B cell (primary cell): Measurements from ENCODE around the gene MOBP. TPM values are rescaled to one million over a fixed set of nuclear protein-coding genes. Genes with fewer than 3 reads are reported as not detected.
A peak's percentile ranks its signal among the peaks of the same experiment; 100 is the strongest.

Experiments
- ATAC-seq: fragments of 200-7000 bp; cut with Tn5 transposase; one replicate; pipeline ENCODE4 v1.10.0; 2021; ENCODE audit warnings: low read depth, mild to moderate bottlenecking, moderate number of reproducible peaks, moderate library complexity
- CTCF ChIA-PET: fragments of 350-600 bp; sonication (Branson Sonifier 250); formaldehyde crosslinking; loops from one replicate; lab custom pipeline; 2021; ENCODE audit warnings: antibody characterized with exemption, inconsistent platforms; lab: Charles Lee
- POLR2A ChIA-PET: fragments of 350-600 bp; sonication (Branson Sonifier 250); formaldehyde crosslinking; loops from one replicate; lab custom pipeline; 2021; ENCODE audit warnings: antibody characterized with exemption; lab: Charles Lee
- DNase-seq: peaks from one replicate; pipeline ENCODE4 v3.0.0; 2013
- H2AFZ ChIP-seq: 2 replicates; pipeline ENCODE4 v1.6.1; 2012; ENCODE audit warnings: mild to moderate bottlenecking, low read depth, low read length; ENCODE audit not compliant: insufficient read depth, poor library complexity, severe bottlenecking
- H3K27ac ChIP-seq, 2 donors: 1 replicate in 1 of 2; 2 replicates in 1 of 2; pipeline ENCODE4 v1.5.1; 2012 to 2013; ENCODE audit warnings: low read length in 2 of 2, mild to moderate bottlenecking in 2 of 2, moderate library complexity in 1 of 2
- H3K27me3 ChIP-seq, 4 experiments: fragments of 200-600 bp in 1 of 4; sonication (generic) in 1 of 4; replicated peaks in 1 of 4; 1 replicate in 2 of 4; 2 replicates in 2 of 4; pipeline versions ENCODE4 v1.6.1 to v1.7.0; 2013 to 2016; ENCODE audit warnings: low read length in 3 of 4, mild to moderate bottlenecking in 2 of 4, mixed read lengths in 1 of 4, moderate library complexity in 1 of 4; ENCODE audit not compliant: insufficient read depth in 4 of 4, control insufficient read depth in 3 of 4; ENCODE audit errors: control extremely low read depth in 1 of 4
- H3K36me3 ChIP-seq, 2 experiments: replicated peaks in 1 of 2; 1 replicate in 1 of 2; 2 replicates in 1 of 2; pipeline versions ENCODE4 v1.6.1 to v1.7.1; 2013; ENCODE audit warnings: low read length in 1 of 2; ENCODE audit not compliant: insufficient read depth in 2 of 2, control insufficient read depth in 1 of 2; ENCODE audit errors: control extremely low read depth in 1 of 2, extremely low read depth in 1 of 2
- H3K4me1 ChIP-seq, 2 donors: fragments of 200-600 bp in 1 of 2; sonication (generic) in 1 of 2; 1 replicate in 1 of 2; 2 replicates in 1 of 2; pipeline versions ENCODE4 v1.5.1 to v1.6.1; 2013 to 2017; ENCODE audit warnings: low read length in 2 of 2; ENCODE audit not compliant: control insufficient read depth in 2 of 2, insufficient read depth in 2 of 2
- H3K4me2 ChIP-seq: replicated peaks from 2 replicates; pipeline ENCODE3; 2012; ENCODE audit warnings: mild to moderate bottlenecking, low read depth, low read length; ENCODE audit not compliant: poor library complexity, severe bottlenecking
- H3K4me3 ChIP-seq, 5 experiments: fragments of 200-600 bp in 1 of 5; sonication (generic) in 1 of 5; 1 replicate in 3 of 5; 2 replicates in 2 of 5; pipeline versions ENCODE4 v1.5.1 to v1.7.0; 2011 to 2016; ENCODE audit warnings: low read length in 4 of 5, mild to moderate bottlenecking in 4 of 5, low read depth in 2 of 5, control low read depth in 1 of 5, moderate library complexity in 1 of 5; ENCODE audit not compliant: insufficient read depth in 1 of 5; ENCODE audit errors: control extremely low read depth in 1 of 5, extremely low read depth in 1 of 5
- H3K79me2 ChIP-seq: fragments of 200-600 bp; sonication (generic); one replicate; pipeline ENCODE4 v1.6.0; 2016; ENCODE audit warnings: low read length; ENCODE audit not compliant: control insufficient read depth, insufficient read depth
- H3K9ac ChIP-seq: fragments of 200-600 bp; sonication (generic); 2 replicates; pipeline ENCODE4 v1.6.1; 2017; ENCODE audit warnings: mild to moderate bottlenecking, low read length, moderate library complexity
- H3K9me3 ChIP-seq, 3 donors: one replicate each; pipeline versions ENCODE4 v1.6.1 to v1.7.1; 2013; ENCODE audit warnings: low read length in 2 of 3; ENCODE audit not compliant: control insufficient read depth in 2 of 3, insufficient read depth in 1 of 3; ENCODE audit errors: control extremely low read depth in 1 of 3
- H4K20me1 ChIP-seq: 2 replicates; pipeline ENCODE4 v1.6.0; 2012; ENCODE audit warnings: mild to moderate bottlenecking, low read length; ENCODE audit not compliant: insufficient read depth, control insufficient read depth, poor library complexity, severe bottlenecking
- H3K27ac Mint-ChIP-seq: one replicate; pipeline ENCODE4 v1.8.0; 2021; ENCODE audit warnings: mixed read lengths
- H3K27me3 Mint-ChIP-seq: one replicate; pipeline ENCODE4 v1.8.0; 2021; ENCODE audit warnings: mixed read lengths
- H3K4me1 Mint-ChIP-seq: one replicate; pipeline ENCODE4 v1.8.0; 2021; ENCODE audit warnings: mixed read lengths
- H3K4me3 Mint-ChIP-seq: one replicate; pipeline ENCODE4 v1.8.0; 2021; ENCODE audit warnings: mixed read lengths
- H3K9me3 Mint-ChIP-seq: one replicate; pipeline ENCODE4 v1.8.0; 2022; ENCODE audit warnings: mixed read lengths; ENCODE audit not compliant: insufficient read depth
- EZH2 ChIP-seq: IDR thresholded peaks from 2 replicates; pipeline ENCODE4 v1.6.1; 2012; ENCODE audit warnings: borderline replicate concordance, low read depth, mild to moderate bottlenecking, moderate library complexity, low read length; ENCODE audit not compliant: insufficient read depth, poor library complexity, severe bottlenecking
- WGBS: methylation state at CpG from one replicate; pipeline ENCODE4 v1.1.5; 2013; ENCODE audit warnings: missing lambda C conversion rate; ENCODE audit not compliant: insufficient coverage; 5-methylcytosine and 5-hydroxymethylcytosine counted together
- intact Hi-C: fragments of 100-400 bp; cut with micrococcal nuclease; formaldehyde crosslinking; loops from one replicate; pipeline ENCODE4 v1.10.0; 2022
- polyA plus RNA-seq: library from polyadenylated mRNA; depleted of rRNA; stranded (reverse); fragments of >200 nt; gene quantifications from 2 replicates; pipeline ENCODE4 v1.2.3, GENCODE V29; 2012
- total RNA-seq, 2 donors: library from RNA; stranded (reverse); fragments of 120-200 nt in 1 of 2; gene quantifications; 1 replicate in 1 of 2; 2 replicates in 1 of 2; pipeline versions ENCODE4 v1.2.3 to v1.2.4, GENCODE V29; 2013 to 2022
- TF ChIP-seq, protein P1 (sequence below): fragments of 200-600 bp; IDR thresholded peaks from one replicate; pipeline ENCODE4 v1.8.0; 2022; ENCODE audit warnings: antibody characterized with exemption, mild to moderate bottlenecking

The MOBP gene
- total and polyA plus RNA-seq, 2 donors (not counting 1 experiment from before 2014, with no cell fraction given) = 0.04 TPM; not detected in 1

DNA sequence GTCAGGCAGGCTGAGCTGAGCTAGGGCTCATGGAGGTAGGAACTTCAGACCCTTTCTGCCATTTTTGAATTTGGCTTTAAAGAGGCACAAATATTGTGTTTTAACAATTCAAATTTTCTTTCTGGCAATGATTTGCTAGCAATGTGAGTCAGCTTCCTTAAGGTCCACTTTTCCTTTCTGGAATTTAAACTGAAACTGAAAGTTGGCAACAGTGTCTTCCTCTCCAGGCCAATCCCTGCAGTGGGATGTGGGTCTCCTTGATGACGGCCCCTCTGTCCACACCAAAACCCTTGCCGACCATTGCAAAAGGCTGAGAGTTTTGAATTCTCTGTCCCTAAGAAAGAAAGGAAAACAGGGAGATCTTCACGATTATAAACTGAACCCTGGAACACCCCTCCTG lies 33.8 kb upstream of the MOBP start:
- no peak for ATAC-seq
- H2AFZ ChIP-seq = no peak overlapping the region
- TF ChIP-seq, protein P1, sequence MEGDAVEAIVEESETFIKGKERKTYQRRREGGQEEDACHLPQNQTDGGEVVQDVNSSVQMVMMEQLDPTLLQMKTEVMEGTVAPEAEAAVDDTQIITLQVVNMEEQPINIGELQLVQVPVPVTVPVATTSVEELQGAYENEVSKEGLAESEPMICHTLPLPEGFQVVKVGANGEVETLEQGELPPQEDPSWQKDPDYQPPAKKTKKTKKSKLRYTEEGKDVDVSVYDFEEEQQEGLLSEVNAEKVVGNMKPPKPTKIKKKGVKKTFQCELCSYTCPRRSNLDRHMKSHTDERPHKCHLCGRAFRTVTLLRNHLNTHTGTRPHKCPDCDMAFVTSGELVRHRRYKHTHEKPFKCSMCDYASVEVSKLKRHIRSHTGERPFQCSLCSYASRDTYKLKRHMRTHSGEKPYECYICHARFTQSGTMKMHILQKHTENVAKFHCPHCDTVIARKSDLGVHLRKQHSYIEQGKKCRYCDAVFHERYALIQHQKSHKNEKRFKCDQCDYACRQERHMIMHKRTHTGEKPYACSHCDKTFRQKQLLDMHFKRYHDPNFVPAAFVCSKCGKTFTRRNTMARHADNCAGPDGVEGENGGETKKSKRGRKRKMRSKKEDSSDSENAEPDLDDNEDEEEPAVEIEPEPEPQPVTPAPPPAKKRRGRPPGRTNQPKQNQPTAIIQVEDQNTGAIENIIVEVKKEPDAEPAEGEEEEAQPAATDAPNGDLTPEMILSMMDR = no peak
- no peak for TF ChIP-seq EZH2
- no peak overlapping the region for H3K27ac Mint-ChIP-seq
- H3K9ac ChIP-seq = no peak overlapping the region
- DNase-seq = no peak
- H3K4me3 ChIP-seq = no peak overlapping the region
- H3K36me3 ChIP-seq = no peaks in the 10 kb centered on the region
- H3K79me2 ChIP-seq = no peaks in the 10 kb centered on the region
- no peaks in the 10 kb centered on the region for H4K20me1 ChIP-seq
- H3K4me2 ChIP-seq = no peak overlapping the region
- no peaks in the 10 kb centered on the region for H3K9me3 ChIP-seq
- peaks cover 17% of the 10 kb centered on the region for H3K27me3 Mint-ChIP-seq
- no peak overlapping the region for H3K4me3 Mint-ChIP-seq
- peaks cover 0 to 3% (median 0%) of the 10 kb centered on the region in 4 experiments for H3K27me3 ChIP-seq
- intact Hi-C loops = no loop called here
- WGBS = no CpG with 5 or more reads among the region's 3 CpGs
- H3K9me3 Mint-ChIP-seq = no peaks in the 10 kb centered on the region
- H3K27ac ChIP-seq = no peak overlapping the region
- H3K4me1 ChIP-seq = no peaks in the 10 kb centered on the region
- ChIA-PET POLR2A (no interaction called here), CTCF (no interaction called here)
- H3K4me1 Mint-ChIP-seq = no peaks in the 10 kb centered on the region

DNA sequence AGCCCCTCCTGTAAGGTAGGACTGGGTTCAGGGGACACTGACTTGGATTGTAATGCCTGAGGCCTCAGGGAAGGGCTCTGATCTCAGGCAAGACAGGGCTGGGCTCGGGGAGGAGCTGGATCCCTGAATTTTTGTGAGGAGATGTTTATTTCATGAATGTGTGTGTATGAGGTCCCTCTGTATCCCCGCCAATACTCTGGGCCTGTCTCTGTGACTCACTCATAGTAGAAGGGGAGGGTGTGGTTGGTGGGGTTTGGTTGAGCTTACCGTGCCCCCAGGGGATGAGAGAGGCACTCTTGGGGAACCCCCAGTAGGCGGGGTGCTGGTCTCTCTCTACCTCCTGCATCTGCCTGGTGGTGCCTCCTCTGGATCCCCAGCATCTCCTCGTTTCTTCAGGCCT lies 32.9 kb upstream of the MOBP start:
- Histone ChIP-seq H3K9me3 (no peaks in the 10 kb centered on the region), H3K27ac (no peak overlapping the region), H3K4me1 (no peaks in the 10 kb centered on the region), H3K79me2 (no peaks in the 10 kb centered on the region), H3K27me3 (peaks cover 0 to 3% (median 0%) of the 10 kb centered on the region in 4 experiments), H3K4me3 (no peak overlapping the region), H3K4me2 (no peak overlapping the region), H2AFZ (no peak overlapping the region), H3K36me3 (no peaks in the 10 kb centered on the region), H3K9ac (no peak overlapping the region), H4K20me1 (no peaks in the 10 kb centered on the region)
- DNase-seq (no peak), ATAC-seq (peak; percentile 78)
- Mint-ChIP-seq H3K27ac (no peak overlapping the region), H3K4me1 (no peaks in the 10 kb centered on the region), H3K4me3 (no peak overlapping the region), H3K27me3 (peaks cover 14% of the 10 kb centered on the region), H3K9me3 (no peaks in the 10 kb centered on the region)
- WGBS = 81% methylated on average over 2 of the region's 5 CpGs
- no peak for TF ChIP-seq EZH2
- TF ChIP-seq, protein P1 = no peak
- POLR2A ChIA-PET = no interaction called here
- CTCF ChIA-PET = no interaction called here
- intact Hi-C loops = no loop called here
